ENCODE results near the gene RAPGEF5.
A peak's percentile ranks its signal among the peaks of the same experiment; 100 is the strongest.

The RAPGEF5 gene

DNA sequence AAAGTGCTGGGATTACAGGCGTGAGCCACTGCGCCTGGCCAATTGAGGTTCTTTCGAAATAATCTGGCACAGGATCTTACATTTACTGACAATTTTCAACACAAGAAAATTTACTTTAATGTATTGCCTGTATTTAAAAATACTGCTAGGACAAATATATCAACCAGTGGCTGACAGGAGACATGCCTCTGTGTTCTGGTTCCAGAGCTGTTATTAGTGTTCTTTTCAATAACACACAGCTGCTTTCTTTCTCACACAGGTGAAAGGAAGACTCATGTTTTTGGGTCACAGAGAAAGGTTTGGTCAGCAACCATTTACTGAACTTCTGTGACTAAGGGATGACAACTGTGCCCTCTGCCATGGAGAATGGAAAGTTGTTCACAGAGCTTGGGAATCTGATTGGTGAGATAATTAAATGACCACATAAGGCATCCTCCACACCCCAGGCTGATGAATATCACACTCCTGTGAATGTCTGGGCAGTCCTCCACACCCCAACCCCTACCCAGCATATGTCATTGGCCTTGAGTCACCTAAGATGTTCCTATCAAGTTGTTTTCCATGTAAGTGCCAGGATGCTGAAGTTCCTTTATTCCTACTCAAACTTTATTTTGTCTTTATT, 180.1 kb downstream of the RAPGEF5 start:
- TF ChIP-seq, protein P1, sequence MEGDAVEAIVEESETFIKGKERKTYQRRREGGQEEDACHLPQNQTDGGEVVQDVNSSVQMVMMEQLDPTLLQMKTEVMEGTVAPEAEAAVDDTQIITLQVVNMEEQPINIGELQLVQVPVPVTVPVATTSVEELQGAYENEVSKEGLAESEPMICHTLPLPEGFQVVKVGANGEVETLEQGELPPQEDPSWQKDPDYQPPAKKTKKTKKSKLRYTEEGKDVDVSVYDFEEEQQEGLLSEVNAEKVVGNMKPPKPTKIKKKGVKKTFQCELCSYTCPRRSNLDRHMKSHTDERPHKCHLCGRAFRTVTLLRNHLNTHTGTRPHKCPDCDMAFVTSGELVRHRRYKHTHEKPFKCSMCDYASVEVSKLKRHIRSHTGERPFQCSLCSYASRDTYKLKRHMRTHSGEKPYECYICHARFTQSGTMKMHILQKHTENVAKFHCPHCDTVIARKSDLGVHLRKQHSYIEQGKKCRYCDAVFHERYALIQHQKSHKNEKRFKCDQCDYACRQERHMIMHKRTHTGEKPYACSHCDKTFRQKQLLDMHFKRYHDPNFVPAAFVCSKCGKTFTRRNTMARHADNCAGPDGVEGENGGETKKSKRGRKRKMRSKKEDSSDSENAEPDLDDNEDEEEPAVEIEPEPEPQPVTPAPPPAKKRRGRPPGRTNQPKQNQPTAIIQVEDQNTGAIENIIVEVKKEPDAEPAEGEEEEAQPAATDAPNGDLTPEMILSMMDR (IDR thresholded peaks at IDR 0.05; ENCODE audit: poor library complexity, severe bottlenecking), result no peak
- Histone ChIP-seq H3K4me1 (ENCODE audit: insufficient read depth, poor library complexity, severe bottlenecking) (peaks cover 4% of the 10 kb centered on the region), H3K9me3 (ENCODE audit: severe bottlenecking) (no peaks in the 10 kb centered on the region), H3K27ac (ENCODE audit: poor library complexity, severe bottlenecking) (no peak overlapping the region), H3K27me3 (ENCODE audit: insufficient read depth, poor library complexity, severe bottlenecking) (no peaks in the 10 kb centered on the region), H3K36me3 (ENCODE audit: low read depth) (no peaks in the 10 kb centered on the region), H3K4me3 (ENCODE audit: severe bottlenecking) (no peak overlapping the region)
- ATAC-seq (ENCODE audit: low read depth) (no peak), DNase-seq (ENCODE audit: low spot score) (no peak)

DNA sequence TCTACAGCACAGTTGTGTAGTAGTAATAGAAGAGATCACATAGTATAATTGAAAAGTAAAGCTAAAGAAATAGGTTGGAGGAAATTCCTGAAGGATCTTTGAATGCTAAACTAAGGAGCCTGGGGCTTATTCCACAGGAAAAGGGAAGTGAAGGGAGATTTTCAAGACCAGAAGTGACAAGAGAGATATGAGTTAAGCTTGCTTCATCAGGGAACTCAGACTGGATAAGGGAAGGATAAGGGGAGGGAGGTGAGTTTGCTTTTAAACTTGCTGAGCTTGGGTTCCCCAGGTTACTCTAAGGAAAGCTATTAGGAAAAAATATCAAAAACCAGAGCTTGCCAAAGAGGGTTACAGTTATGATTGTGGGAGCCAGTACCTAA, 182.4 kb downstream of the RAPGEF5 start:
- no peak overlapping the region for H3K27ac ChIP-seq (ENCODE audit: poor library complexity, severe bottlenecking)
- ATAC-seq (ENCODE audit: low read depth) (no peak), DNase-seq (ENCODE audit: low spot score) (no peak)
- no peak overlapping the region for H3K4me3 ChIP-seq (ENCODE audit: severe bottlenecking)
- peaks cover 4% of the 10 kb centered on the region for H3K4me1 ChIP-seq (ENCODE audit: insufficient read depth, poor library complexity, severe bottlenecking)
- no peaks in the 10 kb centered on the region for H3K36me3 ChIP-seq (ENCODE audit: low read depth)
- H3K9me3 ChIP-seq (ENCODE audit: severe bottlenecking), result no peaks in the 10 kb centered on the region
- no peaks in the 10 kb centered on the region for H3K27me3 ChIP-seq (ENCODE audit: insufficient read depth, poor library complexity, severe bottlenecking)
- TF ChIP-seq, protein P1 (IDR thresholded peaks at IDR 0.05; ENCODE audit: poor library complexity, severe bottlenecking), result no peak

DNA sequence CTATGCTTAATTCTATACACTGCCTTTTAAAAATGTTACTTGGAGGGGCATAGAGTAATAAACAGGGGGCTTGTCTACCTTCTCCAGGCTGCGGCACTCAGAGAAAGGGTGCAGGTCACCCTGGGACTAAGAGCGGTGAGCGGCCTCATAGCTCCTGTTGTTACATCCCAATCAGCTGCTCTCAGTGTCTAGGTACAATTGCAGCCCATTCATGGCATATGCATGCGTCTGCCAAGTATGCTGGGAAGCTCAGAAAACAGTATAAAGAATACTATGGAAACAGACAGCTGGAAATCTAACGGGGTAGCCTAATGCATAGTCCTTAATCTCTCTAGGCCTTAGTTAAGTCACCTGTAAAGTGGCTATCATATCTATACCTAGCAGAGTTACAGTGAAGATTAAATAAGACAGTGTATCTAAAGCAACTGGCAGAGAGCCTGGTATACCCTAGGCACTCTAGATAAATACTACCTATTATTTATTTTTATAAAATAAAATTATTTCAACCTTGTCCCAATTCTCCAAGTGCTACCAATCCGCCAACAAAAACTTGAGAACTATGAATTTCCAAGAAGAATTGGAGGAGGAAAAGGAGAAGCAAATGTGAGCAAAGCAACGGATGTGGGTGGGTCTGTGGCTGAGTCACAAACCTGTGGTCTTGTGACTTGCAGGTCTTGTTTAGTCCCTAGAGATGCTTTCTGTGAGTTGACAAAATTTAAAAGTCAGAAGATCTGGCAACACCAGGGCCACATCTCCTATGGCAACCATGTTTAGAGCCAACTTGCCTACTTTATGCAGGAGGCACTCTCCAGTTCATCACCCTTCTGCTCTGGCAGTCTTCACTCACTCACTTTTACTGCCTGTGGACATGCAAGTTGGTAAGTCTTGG, 183.0 kb downstream of the RAPGEF5 start:
- ATAC-seq (ENCODE audit: low read depth), result peak; percentile 35; the same call in 1 of the 3 replicates
- no peak overlapping the region for H3K27ac ChIP-seq (ENCODE audit: poor library complexity, severe bottlenecking)

DNA sequence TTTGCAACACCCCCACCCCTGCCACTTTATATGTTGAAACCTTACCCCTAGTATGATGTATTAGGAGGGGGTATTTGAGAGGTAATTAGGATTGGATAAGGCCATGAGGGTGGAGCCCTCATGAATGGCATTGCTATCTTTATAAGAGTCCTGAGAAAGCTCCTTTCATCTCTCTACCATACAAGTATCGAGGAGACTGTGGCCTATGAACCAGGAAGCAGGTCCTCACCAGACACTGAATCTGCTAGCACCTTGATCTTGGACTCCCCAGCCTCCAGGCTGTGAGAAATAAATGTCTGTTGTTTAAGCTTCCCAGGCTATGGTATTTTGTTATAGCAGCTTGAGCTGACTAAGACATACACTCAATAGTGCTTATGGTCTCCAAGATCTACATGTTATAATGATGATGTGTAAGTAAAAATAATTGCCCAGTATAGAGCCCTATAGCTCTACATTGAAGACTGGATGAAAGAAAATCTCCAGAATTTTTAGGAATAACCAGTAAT, 188.8 kb downstream of the RAPGEF5 start:
- DNase-seq (ENCODE audit: low spot score), result no peak

More for the DNA sequence above, 183.0 kb downstream of the RAPGEF5 start:
- no peaks in the 10 kb centered on the region for H3K36me3 ChIP-seq (ENCODE audit: low read depth)
- no peak for DNase-seq (ENCODE audit: low spot score)
- no peaks in the 10 kb centered on the region for H3K9me3 ChIP-seq (ENCODE audit: severe bottlenecking)
- H3K4me1 ChIP-seq (ENCODE audit: insufficient read depth, poor library complexity, severe bottlenecking), result peaks cover 4% of the 10 kb centered on the region
- TF ChIP-seq, protein P1 (IDR thresholded peaks at IDR 0.05; ENCODE audit: poor library complexity, severe bottlenecking), result no peak
- no peak overlapping the region for H3K4me3 ChIP-seq (ENCODE audit: severe bottlenecking)
- H3K27me3 ChIP-seq (ENCODE audit: insufficient read depth, poor library complexity, severe bottlenecking), result no peaks in the 10 kb centered on the region

More for the DNA sequence above, 188.8 kb downstream of the RAPGEF5 start:
- Histone ChIP-seq H3K4me1 (ENCODE audit: insufficient read depth, poor library complexity, severe bottlenecking) (no peaks in the 10 kb centered on the region), H3K27ac (ENCODE audit: poor library complexity, severe bottlenecking) (no peak overlapping the region), H3K4me3 (ENCODE audit: severe bottlenecking) (no peak overlapping the region), H3K36me3 (ENCODE audit: low read depth) (peaks cover 8% of the 10 kb centered on the region; the same call in 1 of the 2 replicates), H3K9me3 (ENCODE audit: severe bottlenecking) (no peaks in the 10 kb centered on the region), H3K27me3 (ENCODE audit: insufficient read depth, poor library complexity, severe bottlenecking) (no peaks in the 10 kb centered on the region)
- no peak for ATAC-seq (ENCODE audit: low read depth)
- TF ChIP-seq, protein P1 (IDR thresholded peaks at IDR 0.05; ENCODE audit: poor library complexity, severe bottlenecking), result no peak

All from RWPE2 (cell line).